ENCODE data around the gene ZBTB20. TPM values are rescaled to one million over a fixed set of nuclear protein-coding genes. Genes with fewer than 3 reads are reported as not detected.

ZBTB20 gene
- total RNA-seq, 1 donor from 2014 or later: 24.0 TPM

GRCh38 chr3:115019900-115020299 lies 127.2 kb downstream of the ZBTB20 start:
- no peak for DNase-seq

GRCh38 chr3:115018694-115019093 lies 128.4 kb downstream of the ZBTB20 start:
- DNase-seq: no peak

GRCh38 chr3:115007966-115008365 lies 139.1 kb downstream of the ZBTB20 start:
- DNase-seq: no peak

GRCh38 chr3:115004201-115005140 lies 142.6 kb downstream of the ZBTB20 start:
- no peak for DNase-seq

GRCh38 chr3:114998971-114999579 lies 148.0 kb downstream of the ZBTB20 start:
- no peak for DNase-seq

GRCh38 chr3:114994554-114995341 lies 152.3 kb downstream of the ZBTB20 start:
- DNase-seq: no peak

GRCh38 chr3:114985776-114986175 lies 161.3 kb downstream of the ZBTB20 start:
- no peak for DNase-seq

- no peak for DNase-seq
Observed at GRCh38 chr3:114983248-114983647, 163.8 kb downstream of the ZBTB20 start.

- no peak for DNase-seq
Observed at GRCh38 chr3:114974387-114974786, 172.7 kb downstream of the ZBTB20 start.

GRCh38 chr3:114973536-114973935 lies 173.6 kb downstream of the ZBTB20 start:
- no peak for DNase-seq

- DNase-seq: no peak
Observed at GRCh38 chr3:114967168-114967567, 179.9 kb downstream of the ZBTB20 start.

GRCh38 chr3:114962189-114962588 lies 184.9 kb downstream of the ZBTB20 start:
- no peak for DNase-seq

- no peak for DNase-seq
Observed at GRCh38 chr3:114958930-114959329, 188.2 kb downstream of the ZBTB20 start.

- no peak for DNase-seq
Observed at GRCh38 chr3:114953800-114954199, 193.3 kb downstream of the ZBTB20 start.

- no peak for DNase-seq
Observed at GRCh38 chr3:114953215-114953799, 193.8 kb downstream of the ZBTB20 start.

GRCh38 chr3:114942773-114943172 lies 204.3 kb downstream of the ZBTB20 start:
- DNase-seq: no peak

- no peak for DNase-seq
Observed at GRCh38 chr3:114941626-114942309, 205.3 kb downstream of the ZBTB20 start.

GRCh38 chr3:114939920-114940319 lies 207.2 kb downstream of the ZBTB20 start:
- no peak for DNase-seq

GRCh38 chr3:114933407-114933806 lies 213.7 kb downstream of the ZBTB20 start:
- DNase-seq: no peak

GRCh38 chr3:114929971-114930732 lies 216.9 kb downstream of the ZBTB20 start:
- DNase-seq: no peak

- no peak for DNase-seq
Observed at GRCh38 chr3:114928989-114929640, 218.0 kb downstream of the ZBTB20 start.
